AG04450 (cell line): ENCODE data around the gene PCED1B. TPM values are rescaled to one million over a fixed set of nuclear protein-coding genes. Genes with fewer than 3 reads are reported as not detected.
"Not testable (repeated sequence)": the region's sequence is repeated elsewhere in the genome, so short reads cannot be mapped to it uniquely, and the experiment has no call there.

Experiments
- CTCF ChIA-PET: fragments of 300-600, 350-600 bp; formaldehyde crosslinking; extraction: SDS; loops from one replicate; lab custom pipeline; 2022; ENCODE audit warnings: antibody characterized with exemption, inconsistent platforms; lab: Charles Lee
- POLR2A ChIA-PET: fragments of 350-600 bp; formaldehyde crosslinking; extraction: SDS; loops from one replicate; lab custom pipeline; 2021; ENCODE audit warnings: antibody characterized with exemption, inconsistent platforms; lab: Yijun Ruan, JAX
- DNase-seq: peaks from one replicate; pipeline ENCODE4 v3.0.0-alpha.2; 2011; ENCODE audit warnings: low read depth, low spot score
- H3K27ac ChIP-seq: one replicate; pipeline ENCODE4 v1.5.1; 2012; ENCODE audit warnings: low read depth, low read length, control low read depth
- H3K27me3 ChIP-seq: one replicate; pipeline ENCODE4 v1.6.0; 2012; ENCODE audit warnings: low read length; ENCODE audit not compliant: control insufficient read depth, insufficient read depth
- H3K4me3 ChIP-seq: 2 replicates; pipeline ENCODE4 v1.5.1; 2011; ENCODE audit warnings: mild to moderate bottlenecking, low read depth, low read length, control low read depth
- H3K9me3 ChIP-seq: 2 replicates; pipeline ENCODE4 v1.5.1; 2012; ENCODE audit warnings: low read length; ENCODE audit not compliant: control insufficient read depth, insufficient read depth
- CTCF ChIP-seq: IDR thresholded peaks from 2 replicates; pipeline ENCODE4 v1.5.1; 2011; ENCODE audit warnings: low read depth, low read length, control low read depth, inconsistent platforms
- polyA plus RNA-seq: library from polyadenylated mRNA; depleted of rRNA; stranded (reverse); fragments of >200 nt; gene quantifications from 2 replicates; pipeline ENCODE4 v1.2.3, GENCODE V29; 2011

Gene PCED1B
- polyA plus RNA-seq, 1 experiment, result 0.88 TPM

GRCh38 chr12:47276621-47277309, 197.3 kb downstream of the PCED1B start:
- ChIA-PET CTCF (interaction anchor here (0.6 kb wide), 1 partner anchor 540 kb away, joined by 3 read pairs; no protein-coding TSS in a partner anchor), POLR2A (interaction anchor here (0.6 kb wide), 1 partner anchor 65 kb away, joined by 3 read pairs; no protein-coding TSS in a partner anchor)
- H3K27ac ChIP-seq, result no peak overlapping the region
- H3K9me3 ChIP-seq, result no peaks in the 10 kb centered on the region
- no peak overlapping the region for H3K4me3 ChIP-seq
- peak; percentile 33 for DNase-seq
- no peak for TF ChIP-seq CTCF
- no peaks in the 10 kb centered on the region for H3K27me3 ChIP-seq

- H3K27ac ChIP-seq, result no peak overlapping the region
- peak; percentile 61 for DNase-seq
- no peaks in the 10 kb centered on the region for H3K27me3 ChIP-seq
- ChIA-PET CTCF (no interaction called here), POLR2A (no interaction called here)
- H3K4me3 ChIP-seq, result no peak overlapping the region
- H3K9me3 ChIP-seq, result no peaks in the 10 kb centered on the region
- no peak for TF ChIP-seq CTCF
Observed at GRCh38 chr12:47277972-47278448, 198.6 kb downstream of the PCED1B start.

GRCh38 chr12:47279758-47280157, 200.3 kb downstream of the PCED1B start:
- H3K9me3 ChIP-seq, CTCF ChIA-PET, H3K27me3 ChIP-seq, H3K27ac ChIP-seq, DNase-seq, H3K4me3 ChIP-seq: not testable (repeated sequence)
- POLR2A ChIA-PET, result interaction anchor here (0.7 kb wide), 1 partner anchor 240 kb away, joined by 4 read pairs; no protein-coding TSS in a partner anchor

GRCh38 chr12:47280543-47281300, 201.3 kb downstream of the PCED1B start:
- no peak for TF ChIP-seq CTCF
- ChIA-PET POLR2A (no interaction called here), CTCF (interaction anchor here (0.7 to 2.4 kb wide), 2 partner anchors 27 to 248 kb away, joined by 3 to 7 read pairs; no protein-coding TSS in a partner anchor)
- Histone ChIP-seq H3K27me3 (no peaks in the 10 kb centered on the region), H3K27ac (no peak overlapping the region), H3K9me3 (no peaks in the 10 kb centered on the region), H3K4me3 (no peak overlapping the region)
- no peak for DNase-seq

GRCh38 chr12:47281667-47282171, 202.3 kb downstream of the PCED1B start:
- no peak for TF ChIP-seq CTCF
- peak overlapping the region; percentile 31 for H3K27ac ChIP-seq

More at GRCh38 chr12:47281667-47282171, 202.3 kb downstream of the PCED1B start:
- Histone ChIP-seq H3K27me3 (no peaks in the 10 kb centered on the region), H3K4me3 (no peak overlapping the region), H3K9me3 (no peaks in the 10 kb centered on the region)
- DNase-seq, result no peak
- POLR2A ChIA-PET, result no interaction called here
- CTCF ChIA-PET, result interaction anchor here (0.5 to 2.4 kb wide), 2 partner anchors 249 to 1157 kb away, joined by 3 to 7 read pairs; no protein-coding TSS in a partner anchor
